Kidney epithelial cell (primary cell): ENCODE measurements around the gene PAQR9. TPM values are rescaled to one million over a fixed set of nuclear protein-coding genes. Genes with fewer than 3 reads are reported as not detected.

ENCODE experiments used
- DNase-seq: peaks from one replicate; pipeline ENCODE4 v3.0.0-alpha.2; 2010; ENCODE audit warnings: low read depth
- H3K27me3 ChIP-seq: 2 replicates; pipeline ENCODE4 v1.6.0; 2011; ENCODE audit warnings: low read length; ENCODE audit not compliant: control insufficient read depth, insufficient read depth
- H3K36me3 ChIP-seq: 2 replicates; pipeline ENCODE4 v1.5.1; 2011; ENCODE audit warnings: low read length; ENCODE audit not compliant: control insufficient read depth, insufficient read depth
- H3K4me3 ChIP-seq: 2 replicates; pipeline ENCODE4 v1.5.1; 2011; ENCODE audit warnings: low read depth, mild to moderate bottlenecking, control low read depth, low read length
- CTCF ChIP-seq: IDR thresholded peaks from 2 replicates; pipeline ENCODE4 v1.5.1; 2011; ENCODE audit warnings: mild to moderate bottlenecking, moderate library complexity, low read length, control low read depth, inconsistent platforms; ENCODE audit not compliant: insufficient read depth, poor library complexity, severe bottlenecking
- total RNA-seq: library from RNA; depleted of rRNA; stranded (reverse); fragments of >200 nt; gene quantifications from 2 replicates; pipeline ENCODE4 v1.2.3, GENCODE V29; 2015

PAQR9 gene
- total RNA-seq, 1 donor from 2014 or later = 0.08 TPM

GRCh38 chr3:142972092-142972753, 8.7 kb upstream of the PAQR9 start:
- H3K36me3 ChIP-seq = no peaks in the 10 kb centered on the region
- no peak overlapping the region for H3K4me3 ChIP-seq
- TF ChIP-seq CTCF = no peak
- H3K27me3 ChIP-seq = no peaks in the 10 kb centered on the region
- DNase-seq = no peak

- Histone ChIP-seq H3K36me3 (no peaks in the 10 kb centered on the region), H3K27me3 (no peaks in the 10 kb centered on the region), H3K4me3 (no peak overlapping the region)
- no peak for DNase-seq
- no peak for TF ChIP-seq CTCF
Observed at GRCh38 chr3:142971431-142971830, 8.0 kb upstream of the PAQR9 start.

- Histone ChIP-seq H3K4me3 (no peak overlapping the region), H3K27me3 (peaks cover 4% of the 10 kb centered on the region), H3K36me3 (no peaks in the 10 kb centered on the region)
- no peak for DNase-seq
- TF ChIP-seq CTCF = no peak
Observed at GRCh38 chr3:142968319-142969025, 5.0 kb upstream of the PAQR9 start.

- peaks cover 10% of the 10 kb centered on the region for H3K27me3 ChIP-seq
- TF ChIP-seq CTCF = no peak
- no peak for DNase-seq
- H3K36me3 ChIP-seq = no peaks in the 10 kb centered on the region
- H3K4me3 ChIP-seq = no peak overlapping the region
Observed at GRCh38 chr3:142966808-142967207, 3.3 kb upstream of the PAQR9 start.

- Histone ChIP-seq H3K36me3 (no peaks in the 10 kb centered on the region), H3K4me3 (no peak overlapping the region), H3K27me3 (peaks cover 10% of the 10 kb centered on the region)
- DNase-seq = no peak
- TF ChIP-seq CTCF = no peak
Observed at GRCh38 chr3:142965581-142965980, 2.1 kb upstream of the PAQR9 start.

- no peak for DNase-seq
- peaks cover 10% of the 10 kb centered on the region for H3K27me3 ChIP-seq
- no peaks in the 10 kb centered on the region for H3K36me3 ChIP-seq
- TF ChIP-seq CTCF = no peak
- H3K4me3 ChIP-seq = peak overlapping the region; percentile 49
Observed at GRCh38 chr3:142963234-142963515, 299 bp downstream of the PAQR9 start.
